ENCODE results near the gene AEBP1. TPM values are rescaled to one million over a fixed set of nuclear protein-coding genes. Genes with fewer than 3 reads are reported as not detected.

The AEBP1 gene
- total and polyA plus RNA-seq, 2 experiments from 2014 or later: 15.1 to 42.0 TPM

- DNase-seq (ENCODE audit: low spot score): no peak
These were observed 54.1 kb downstream of the AEBP1 start for GRCh38 chr7:44158096-44158872.

More at GRCh38 chr7:44158096-44158872, 54.1 kb downstream of the AEBP1 start:
- H3K36me3 ChIP-seq (ENCODE audit: insufficient read depth): no peaks in the 10 kb centered on the region
- TF ChIP-seq JUNB (IDR thresholded peaks at IDR 0.05; ENCODE audit: unreplicated experiment) (no peak), NANOG (IDR thresholded peaks at IDR 0.05; ENCODE audit: borderline replicate concordance) (no peak), POLR2AphosphoS5 (IDR thresholded peaks at IDR 0.05; ENCODE audit: low read depth) (no peak), REST (IDR thresholded peaks at IDR 0.05; ENCODE audit: unreplicated experiment) (no peak), STAT1 (IDR thresholded peaks at IDR 0.05; ENCODE audit: unreplicated experiment) (no peak), ETS1 (IDR thresholded peaks at IDR 0.05) (no peak), CTCF (conservative IDR thresholded peaks at IDR 0.05; ENCODE audit: low read depth in 2 of 2) (no peak), EZH2 (IDR thresholded peaks at IDR 0.05; ENCODE audit: low read depth, unreplicated experiment) (no peak), ZNF114 (CRISPR knock-in tag; IDR thresholded peaks at IDR 0.05) (no peak), ZNF331 (CRISPR knock-in tag; IDR thresholded peaks at IDR 0.05; ENCODE audit: low read depth) (no peak), ZNF462 (CRISPR knock-in tag; IDR thresholded peaks at IDR 0.05) (no peak)
- no peaks in the 10 kb centered on the region for H3K9me2 ChIP-seq (ENCODE audit: insufficient read depth)
- H3K27me3 ChIP-seq (ENCODE audit: insufficient read depth): no peaks in the 10 kb centered on the region
- H2AFZ ChIP-seq: no peak overlapping the region
- no peaks in the 10 kb centered on the region for H4K20me1 ChIP-seq (replicated peaks; ENCODE audit: insufficient read depth)
- H3K79me2 ChIP-seq (replicated peaks; ENCODE audit: insufficient read depth): no peaks in the 10 kb centered on the region
- peaks cover 4% of the 10 kb centered on the region; the same call in 2 of the 3 replicates for H3K4me1 Mint-ChIP-seq
- H3K27ac Mint-ChIP-seq: no peak overlapping the region
- no peak for ATAC-seq
- H3K4me1 ChIP-seq (ENCODE audit: insufficient read depth): no peaks in the 10 kb centered on the region
- no peak overlapping the region for H3K4me3 Mint-ChIP-seq
- H3K9me3 Mint-ChIP-seq: no peaks in the 10 kb centered on the region
- no peaks in the 10 kb centered on the region for H3K27me3 Mint-ChIP-seq (ENCODE audit: insufficient read depth, low read depth, poor library complexity)
- no peak overlapping the region for H3K4me3 ChIP-seq
- no peaks in the 10 kb centered on the region for H3K36me3 Mint-ChIP-seq (ENCODE audit: low read depth)
- no peak overlapping the region for H3K4me2 ChIP-seq
- H3K27ac ChIP-seq (ENCODE audit: low read depth): no peak overlapping the region
- H3F3A ChIP-seq (replicated peaks; ENCODE audit: low read depth): no peaks in the 10 kb centered on the region
